Vagina (tissue), 2 donors: Measurements from ENCODE around the gene MAPK6.

ENCODE experiments used
- CTCF ChIP-seq, 3 experiments: fragments of 450-650 bp in 2 of 3; fragments of 200-600 bp in 1 of 3; sonication (generic) in 1 of 3; IDR thresholded peaks; one replicate each; pipeline ENCODE4 v1.5.1; 2017 to 2019; ENCODE audit warnings: antibody characterized with exemption in 3 of 3, mild to moderate bottlenecking in 2 of 3, moderate library complexity in 2 of 3
- POLR2A ChIP-seq, 2 donors: fragments of 450-650 bp; IDR thresholded peaks; one replicate each; pipeline ENCODE4 v1.6.1; 2017; ENCODE audit warnings: antibody characterized with exemption in 2 of 2, mild to moderate bottlenecking in 2 of 2, moderate library complexity in 2 of 2

GRCh38 chr15:52010633-52011595 is 8.1 kb upstream of the MAPK6 start:
- no peak for TF ChIP-seq CTCF (IDR thresholded peaks at IDR 0.05)
- TF ChIP-seq POLR2A (IDR thresholded peaks at IDR 0.05) = no peak
